Effector memory CD4-positive, alpha-beta T cell (primary cell): ENCODE results near the gene KRTAP6-1.

ENCODE experiments used
- DNase-seq, 3 donors: peaks; one replicate each; pipeline ENCODE4 v3.0.0-alpha.2; 2020
- H3K27ac ChIP-seq: 2 replicates; pipeline ENCODE4 v1.7.0; 2013; ENCODE audit warnings: mild to moderate bottlenecking, low read length, moderate library complexity; ENCODE audit not compliant: insufficient read depth, poor library complexity, severe bottlenecking
- H3K27me3 ChIP-seq: replicated peaks from 2 replicates; pipeline ENCODE4 v1.7.0; 2013; ENCODE audit warnings: mild to moderate bottlenecking, low read length; ENCODE audit not compliant: insufficient read depth, control insufficient read depth, poor library complexity, severe bottlenecking
- H3K36me3 ChIP-seq: 2 replicates; pipeline ENCODE4 v1.7.0; 2013; ENCODE audit warnings: mild to moderate bottlenecking, low read length, moderate library complexity; ENCODE audit not compliant: control insufficient read depth, insufficient read depth
- H3K4me1 ChIP-seq: 2 replicates; pipeline ENCODE4 v1.7.0; 2013; ENCODE audit warnings: low read length, mild to moderate bottlenecking; ENCODE audit not compliant: control insufficient read depth, insufficient read depth, poor library complexity, severe bottlenecking
- H3K4me3 ChIP-seq: 2 replicates; pipeline ENCODE4 v1.7.0; 2013; ENCODE audit warnings: low read length, low read depth, mild to moderate bottlenecking; ENCODE audit not compliant: insufficient read depth, poor library complexity, severe bottlenecking
- H3K9me3 ChIP-seq: 2 replicates; pipeline ENCODE4 v1.7.0; 2013; ENCODE audit warnings: mild to moderate bottlenecking, low read length, moderate library complexity; ENCODE audit not compliant: control insufficient read depth

Gene KRTAP6-1

GRCh38 chr21:30582870-30583269 lies 30.9 kb downstream of the KRTAP6-1 start:
- H3K9me3 ChIP-seq: no peaks in the 10 kb centered on the region
- no peaks in the 10 kb centered on the region for H3K4me1 ChIP-seq
- DNase-seq: no peak
- H3K4me3 ChIP-seq: no peak overlapping the region
- H3K27me3 ChIP-seq: no peaks in the 10 kb centered on the region
- no peak overlapping the region for H3K27ac ChIP-seq
- H3K36me3 ChIP-seq: no peaks in the 10 kb centered on the region

- no peaks in the 10 kb centered on the region for H3K4me1 ChIP-seq
- H3K9me3 ChIP-seq: no peaks in the 10 kb centered on the region
- H3K27ac ChIP-seq: no peak overlapping the region
- H3K4me3 ChIP-seq: no peak overlapping the region
- no peak for DNase-seq
- H3K27me3 ChIP-seq: no peaks in the 10 kb centered on the region
- H3K36me3 ChIP-seq: no peaks in the 10 kb centered on the region
Observed at GRCh38 chr21:30580132-30580531, 33.6 kb downstream of the KRTAP6-1 start.

DNA sequence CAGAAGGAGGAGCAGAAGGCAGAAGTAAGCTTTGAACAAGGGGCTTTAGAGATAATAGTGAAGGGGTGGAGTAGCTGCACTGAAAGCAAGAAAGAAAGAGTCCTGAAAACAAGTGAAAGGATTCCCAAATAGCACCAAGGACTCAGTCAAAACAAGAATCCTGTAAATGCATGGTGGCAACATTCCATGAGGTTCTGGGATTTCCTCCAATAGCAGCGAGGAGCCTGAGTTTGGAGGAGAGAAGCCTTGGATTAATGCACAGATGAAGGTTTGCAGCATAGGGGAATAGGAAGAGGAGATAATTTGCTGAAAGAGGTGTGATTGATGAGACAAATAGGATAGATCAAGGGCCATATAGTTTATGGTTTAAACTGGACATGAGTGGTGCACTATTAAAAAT lies 34.4 kb downstream of the KRTAP6-1 start:
- DNase-seq: no peak
- no peaks in the 10 kb centered on the region for H3K36me3 ChIP-seq
- H3K9me3 ChIP-seq: no peaks in the 10 kb centered on the region
- no peaks in the 10 kb centered on the region for H3K4me1 ChIP-seq
- H3K27ac ChIP-seq: no peak overlapping the region
- no peaks in the 10 kb centered on the region for H3K27me3 ChIP-seq
- H3K4me3 ChIP-seq: no peak overlapping the region

DNA sequence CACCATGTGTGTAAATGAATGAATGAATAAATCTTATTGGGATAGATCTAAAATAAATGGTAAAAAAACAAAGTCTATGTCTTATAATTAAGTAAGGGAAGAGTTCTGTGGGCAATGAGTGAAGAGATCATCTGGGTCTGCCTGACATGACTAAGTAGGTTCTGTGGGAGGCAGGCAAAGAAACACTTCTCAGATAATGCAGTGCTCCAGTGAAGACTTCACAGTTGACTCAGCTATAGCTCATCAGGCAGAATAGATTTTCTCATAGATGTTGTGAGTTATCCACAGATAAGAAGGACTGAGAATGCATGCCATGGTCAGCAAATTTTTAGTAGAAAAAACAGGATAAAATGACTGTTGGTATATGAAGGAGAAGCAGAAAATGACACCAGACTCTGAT lies 36.0 kb downstream of the KRTAP6-1 start:
- no peaks in the 10 kb centered on the region for H3K4me1 ChIP-seq
- no peak for DNase-seq
- no peaks in the 10 kb centered on the region for H3K9me3 ChIP-seq
- no peaks in the 10 kb centered on the region for H3K36me3 ChIP-seq
- no peaks in the 10 kb centered on the region for H3K27me3 ChIP-seq
- H3K27ac ChIP-seq: no peak overlapping the region
- H3K4me3 ChIP-seq: no peak overlapping the region

DNA sequence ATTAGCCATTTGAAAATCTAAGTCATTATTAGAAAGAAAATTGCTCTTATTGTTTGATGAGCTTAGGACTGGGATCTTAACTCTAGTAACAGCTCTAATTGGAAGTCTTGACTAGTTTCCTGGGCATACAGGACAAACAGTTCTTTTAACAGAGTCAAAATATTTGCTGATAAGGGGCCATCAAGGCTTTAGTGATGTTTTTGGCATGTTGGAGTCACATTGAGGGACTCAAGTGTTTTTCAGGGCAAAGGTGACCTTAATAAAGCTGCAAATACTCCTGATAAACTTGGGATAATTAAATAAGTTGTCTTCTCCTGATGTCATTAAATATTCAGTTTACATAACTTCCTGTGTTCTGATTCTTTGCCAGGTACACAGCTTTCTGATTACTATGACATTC lies 46.1 kb downstream of the KRTAP6-1 start:
- H3K4me3 ChIP-seq: no peak overlapping the region
- no peaks in the 10 kb centered on the region for H3K4me1 ChIP-seq
- no peaks in the 10 kb centered on the region for H3K36me3 ChIP-seq
- H3K27ac ChIP-seq: no peak overlapping the region
- H3K9me3 ChIP-seq: no peaks in the 10 kb centered on the region
- H3K27me3 ChIP-seq: no peaks in the 10 kb centered on the region
- DNase-seq: no peak

DNA sequence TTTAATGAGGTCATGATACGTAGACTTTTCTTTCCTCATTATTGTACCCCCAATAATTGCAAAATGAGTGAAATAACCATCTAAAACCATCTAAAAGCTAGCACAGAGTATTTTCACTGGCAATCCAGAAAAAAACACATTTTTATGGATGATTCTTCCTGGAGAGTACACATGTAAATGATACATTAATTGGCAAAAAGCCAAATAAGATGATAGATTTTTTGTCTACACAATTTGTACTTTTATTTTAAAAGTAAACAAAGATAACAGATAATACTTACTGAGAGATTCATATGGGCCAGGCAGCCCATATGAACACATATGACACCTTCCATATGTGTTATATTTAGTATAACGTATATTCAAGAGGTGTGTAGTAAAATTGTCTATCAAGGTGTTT lies 50.1 kb downstream of the KRTAP6-1 start:
- no peaks in the 10 kb centered on the region for H3K36me3 ChIP-seq
- H3K27ac ChIP-seq: no peak overlapping the region
- no peaks in the 10 kb centered on the region for H3K27me3 ChIP-seq
- no peaks in the 10 kb centered on the region for H3K9me3 ChIP-seq
- H3K4me1 ChIP-seq: no peaks in the 10 kb centered on the region
- no peak for DNase-seq
- H3K4me3 ChIP-seq: no peak overlapping the region
